Keratinocyte (primary cell): ENCODE measurements around the gene ESF1. TPM values are rescaled to one million over a fixed set of nuclear protein-coding genes. Genes with fewer than 3 reads are reported as not detected.

Source experiments
- DNase-seq: peaks from one replicate; pipeline ENCODE4 v3.0.0-alpha.2; 2011; ENCODE audit warnings: low read depth, missing footprints, low spot score
- FAIRE-seq: peaks from 2 replicates; lab custom pipeline; 2011; peaks lifted over from hg19 to GRCh38; lab: Jason Lieb, UNC
- H2AFZ ChIP-seq: 2 replicates; pipeline ENCODE4 v1.6.0; 2012; ENCODE audit warnings: low read length, control low read depth, inconsistent platforms; ENCODE audit not compliant: control insufficient read depth
- H3K27ac ChIP-seq: 2 replicates; pipeline ENCODE4 v1.5.1; 2011; ENCODE audit warnings: low read length; ENCODE audit not compliant: control insufficient read depth, insufficient read depth
- H3K27me3 ChIP-seq: 3 replicates; pipeline ENCODE4 v1.6.0; 2011; ENCODE audit warnings: low read length; ENCODE audit not compliant: control insufficient read depth, insufficient read depth; ENCODE audit errors: extremely low read depth
- H3K36me3 ChIP-seq, 2 experiments: 2 replicates in 1 of 2; 3 replicates in 1 of 2; pipeline ENCODE4 v1.5.1; 2011; ENCODE audit warnings: low read length in 2 of 2, mild to moderate bottlenecking in 1 of 2; ENCODE audit not compliant: control insufficient read depth in 2 of 2, insufficient read depth in 2 of 2; ENCODE audit errors: extremely low read depth in 1 of 2
- H3K4me1 ChIP-seq: 3 replicates; pipeline ENCODE4 v1.5.1; 2011; ENCODE audit warnings: low read length; ENCODE audit not compliant: control insufficient read depth, insufficient read depth; ENCODE audit errors: extremely low read depth
- H3K4me2 ChIP-seq: 3 replicates; pipeline ENCODE4 v1.6.0; 2011; ENCODE audit warnings: low read depth, low read length; ENCODE audit not compliant: control insufficient read depth, insufficient read depth; ENCODE audit errors: extremely low read depth
- H3K4me3 ChIP-seq, 3 experiments: fragments of 200-600 bp in 1 of 3; sonication (generic) in 1 of 3; 2 replicates in 2 of 3; 3 replicates in 1 of 3; pipeline ENCODE4 v1.5.1; 2011 to 2016; ENCODE audit warnings: low read length in 3 of 3, mild to moderate bottlenecking in 3 of 3, control low read depth in 2 of 3, inconsistent platforms in 1 of 3, low read depth in 1 of 3, mixed read lengths in 1 of 3, mixed run types in 1 of 3, moderate library complexity in 1 of 3; ENCODE audit not compliant: control insufficient read depth in 2 of 3, insufficient read depth in 2 of 3; ENCODE audit errors: extremely low read depth in 1 of 3
- H3K79me2 ChIP-seq: 2 replicates; pipeline ENCODE4 v1.6.0; 2012; ENCODE audit warnings: low read length; ENCODE audit not compliant: control insufficient read depth, insufficient read depth
- H3K9ac ChIP-seq: 3 replicates; pipeline ENCODE4 v1.6.0; 2011; ENCODE audit warnings: low read length; ENCODE audit not compliant: control insufficient read depth, insufficient read depth; ENCODE audit errors: extremely low read depth
- H3K9me1 ChIP-seq: 3 replicates; pipeline ENCODE4 v1.6.0; 2011; ENCODE audit warnings: low read length; ENCODE audit not compliant: control insufficient read depth, insufficient read depth; ENCODE audit errors: extremely low read depth
- H3K9me3 ChIP-seq: 2 replicates; pipeline ENCODE4 v1.5.1; 2012; ENCODE audit warnings: low read depth, low read length; ENCODE audit not compliant: control insufficient read depth
- H4K20me1 ChIP-seq: 3 replicates; pipeline ENCODE4 v1.6.0; 2011; ENCODE audit warnings: low read length; ENCODE audit not compliant: control insufficient read depth, insufficient read depth; ENCODE audit errors: extremely low read depth
- EZH2 ChIP-seq: IDR thresholded peaks from one replicate; pipeline ENCODE4 v1.6.1; 2012; ENCODE audit warnings: inconsistent platforms, mild to moderate bottlenecking, low read length, moderate library complexity
- dilution Hi-C: fragments of 300-500 bp; cut with MboI; formaldehyde crosslinking; loops from one replicate; pipeline ENCODE4 v1.7.0; 2020; ENCODE audit warnings: low sequenced_read_pairs; ENCODE audit not compliant: extremely low pct_ligation_motif_present
- polyA plus RNA-seq, 5 experiments: library from polyadenylated mRNA; depleted of rRNA in 3 of 5; stranded (reverse) in 3 of 5; stranded (forward) in 1 of 5; unstranded in 1 of 5; fragments of >200 nt; gene quantifications; 1 replicate in 1 of 5; 2 replicates in 3 of 5; 3 replicates in 1 of 5; pipeline versions ENCODE4 v1.2.1 to v1.2.3, GENCODE V29; 2011 to 2012; ENCODE audit warnings: missing spikeins in 2 of 5, low read depth in 1 of 5, low replicate concordance in 1 of 5
- TF ChIP-seq, protein P1 (sequence below), 3 experiments: IDR thresholded peaks in 1 of 3; conservative IDR thresholded peaks in 1 of 3; optimal IDR thresholded peaks in 1 of 3; 2 replicates in 2 of 3; 3 replicates in 1 of 3; pipeline versions ENCODE3 to v1.5.1; 2011; ENCODE audit warnings: low read length in 3 of 3, mild to moderate bottlenecking in 3 of 3, moderate library complexity in 2 of 3, control low read depth in 1 of 3, inconsistent platforms in 1 of 3; ENCODE audit not compliant: insufficient read depth in 2 of 3; ENCODE audit errors: extremely low read depth in 1 of 3

The ESF1 gene
- polyA plus RNA-seq, 1 donor (not counting 4 experiments of a cell fraction or from before 2014, with no cell fraction given): 10.8 TPM

DNA sequence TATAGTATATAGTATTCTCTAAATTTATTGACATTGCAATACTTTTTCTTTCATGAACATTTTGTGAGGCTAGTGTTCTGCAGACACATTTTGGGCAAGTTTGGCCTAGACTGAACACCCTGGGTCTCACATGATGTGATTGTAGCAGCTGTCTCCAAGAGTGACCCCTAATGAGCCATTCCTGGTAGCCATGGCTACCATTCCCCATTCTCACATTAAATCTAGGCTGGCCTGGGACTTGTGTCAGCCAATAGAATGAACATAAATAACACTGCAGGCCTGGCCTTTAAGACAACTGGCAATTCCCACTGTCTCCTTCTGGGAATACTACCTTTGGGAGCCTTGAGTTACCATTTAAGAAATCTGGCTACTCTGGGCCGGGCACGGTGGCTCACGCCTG, 108.0 kb downstream of the ESF1 start:
- Histone ChIP-seq H4K20me1 (no peaks in the 10 kb centered on the region), H3K27me3 (no peaks in the 10 kb centered on the region), H3K27ac (no peak overlapping the region), H3K9ac (no peak overlapping the region), H2AFZ (no peak overlapping the region), H3K4me3 (no peak overlapping the region), H3K36me3 (no peaks in the 10 kb centered on the region), H3K4me1 (no peaks in the 10 kb centered on the region), H3K9me3 (no peaks in the 10 kb centered on the region), H3K9me1 (no peaks in the 10 kb centered on the region), H3K79me2 (no peaks in the 10 kb centered on the region), H3K4me2 (no peak overlapping the region)
- FAIRE-seq (no peak), DNase-seq (no peak)
- TF ChIP-seq EZH2: no peak
- TF ChIP-seq, protein P1, sequence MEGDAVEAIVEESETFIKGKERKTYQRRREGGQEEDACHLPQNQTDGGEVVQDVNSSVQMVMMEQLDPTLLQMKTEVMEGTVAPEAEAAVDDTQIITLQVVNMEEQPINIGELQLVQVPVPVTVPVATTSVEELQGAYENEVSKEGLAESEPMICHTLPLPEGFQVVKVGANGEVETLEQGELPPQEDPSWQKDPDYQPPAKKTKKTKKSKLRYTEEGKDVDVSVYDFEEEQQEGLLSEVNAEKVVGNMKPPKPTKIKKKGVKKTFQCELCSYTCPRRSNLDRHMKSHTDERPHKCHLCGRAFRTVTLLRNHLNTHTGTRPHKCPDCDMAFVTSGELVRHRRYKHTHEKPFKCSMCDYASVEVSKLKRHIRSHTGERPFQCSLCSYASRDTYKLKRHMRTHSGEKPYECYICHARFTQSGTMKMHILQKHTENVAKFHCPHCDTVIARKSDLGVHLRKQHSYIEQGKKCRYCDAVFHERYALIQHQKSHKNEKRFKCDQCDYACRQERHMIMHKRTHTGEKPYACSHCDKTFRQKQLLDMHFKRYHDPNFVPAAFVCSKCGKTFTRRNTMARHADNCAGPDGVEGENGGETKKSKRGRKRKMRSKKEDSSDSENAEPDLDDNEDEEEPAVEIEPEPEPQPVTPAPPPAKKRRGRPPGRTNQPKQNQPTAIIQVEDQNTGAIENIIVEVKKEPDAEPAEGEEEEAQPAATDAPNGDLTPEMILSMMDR (optimal IDR thresholded peaks at IDR 0.05 in 1 of 3, IDR thresholded peaks at IDR 0.05 in 1 of 3, conservative IDR thresholded peaks at IDR 0.05 in 1 of 3; ENCODE audit: extremely low read depth in 1 of 3, insufficient read depth in 2 of 3, low read length in 3 of 3): no peak
- dilution Hi-C loops: no loop called here

DNA sequence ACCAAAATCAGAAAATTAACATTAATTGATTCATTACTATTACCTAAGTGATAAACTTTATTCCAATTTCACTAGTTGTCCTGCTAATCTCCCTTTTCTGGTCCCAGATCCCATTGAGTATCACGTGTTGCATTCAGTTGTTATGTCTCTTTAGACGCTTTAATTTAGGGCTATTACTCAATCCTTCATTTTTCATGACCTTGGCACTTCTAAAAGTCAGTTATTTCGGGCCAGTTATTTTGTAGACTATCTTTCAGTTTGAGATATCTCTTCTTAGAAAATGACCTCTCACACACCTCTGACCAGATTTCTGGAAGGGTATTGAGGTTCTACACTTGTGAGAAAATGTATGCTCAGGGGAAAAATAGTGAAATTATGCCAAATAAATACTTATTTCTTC, 112.0 kb downstream of the ESF1 start:
- no peak overlapping the region for H2AFZ ChIP-seq
- DNase-seq: no peak
- no peaks in the 10 kb centered on the region for H3K4me1 ChIP-seq
- H3K4me2 ChIP-seq: no peak overlapping the region
- FAIRE-seq: no peak
- TF ChIP-seq, protein P1 (optimal IDR thresholded peaks at IDR 0.05 in 1 of 3, IDR thresholded peaks at IDR 0.05 in 1 of 3, conservative IDR thresholded peaks at IDR 0.05 in 1 of 3; ENCODE audit: extremely low read depth in 1 of 3, insufficient read depth in 2 of 3, low read length in 3 of 3): no peak
- TF ChIP-seq EZH2: no peak
- no peaks in the 10 kb centered on the region for H3K79me2 ChIP-seq
- no peak overlapping the region for H3K9ac ChIP-seq
- no peaks in the 10 kb centered on the region for H3K9me3 ChIP-seq
- no peak overlapping the region for H3K4me3 ChIP-seq
- H3K9me1 ChIP-seq: no peaks in the 10 kb centered on the region
- dilution Hi-C loops: no loop called here
- no peak overlapping the region for H3K27ac ChIP-seq
- H4K20me1 ChIP-seq: no peaks in the 10 kb centered on the region
- H3K27me3 ChIP-seq: peaks cover 5% of the 10 kb centered on the region
- no peaks in the 10 kb centered on the region for H3K36me3 ChIP-seq
